Measurements from ENCODE around the gene FGD3. TPM values are rescaled to one million over a fixed set of nuclear protein-coding genes. Genes with fewer than 3 reads are reported as not detected.
A peak's percentile ranks its signal among the peaks of the same experiment; 100 is the strongest.
"Not testable (repeated sequence)": the region's sequence is repeated elsewhere in the genome, so short reads cannot be mapped to it uniquely, and the experiment has no call there.

Gene FGD3, protein sequence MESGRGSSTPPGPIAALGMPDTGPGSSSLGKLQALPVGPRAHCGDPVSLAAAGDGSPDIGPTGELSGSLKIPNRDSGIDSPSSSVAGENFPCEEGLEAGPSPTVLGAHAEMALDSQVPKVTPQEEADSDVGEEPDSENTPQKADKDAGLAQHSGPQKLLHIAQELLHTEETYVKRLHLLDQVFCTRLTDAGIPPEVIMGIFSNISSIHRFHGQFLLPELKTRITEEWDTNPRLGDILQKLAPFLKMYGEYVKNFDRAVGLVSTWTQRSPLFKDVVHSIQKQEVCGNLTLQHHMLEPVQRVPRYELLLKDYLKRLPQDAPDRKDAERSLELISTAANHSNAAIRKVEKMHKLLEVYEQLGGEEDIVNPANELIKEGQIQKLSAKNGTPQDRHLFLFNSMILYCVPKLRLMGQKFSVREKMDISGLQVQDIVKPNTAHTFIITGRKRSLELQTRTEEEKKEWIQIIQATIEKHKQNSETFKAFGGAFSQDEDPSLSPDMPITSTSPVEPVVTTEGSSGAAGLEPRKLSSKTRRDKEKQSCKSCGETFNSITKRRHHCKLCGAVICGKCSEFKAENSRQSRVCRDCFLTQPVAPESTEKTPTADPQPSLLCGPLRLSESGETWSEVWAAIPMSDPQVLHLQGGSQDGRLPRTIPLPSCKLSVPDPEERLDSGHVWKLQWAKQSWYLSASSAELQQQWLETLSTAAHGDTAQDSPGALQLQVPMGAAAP
- not detected for total RNA-seq (2021; fragmentation: NEBNext Ultra II Directional; extraction: Animal tissue kit (Norgen Biotek cat#: 25700))
- long read RNA-seq = 0 reads

DNA sequence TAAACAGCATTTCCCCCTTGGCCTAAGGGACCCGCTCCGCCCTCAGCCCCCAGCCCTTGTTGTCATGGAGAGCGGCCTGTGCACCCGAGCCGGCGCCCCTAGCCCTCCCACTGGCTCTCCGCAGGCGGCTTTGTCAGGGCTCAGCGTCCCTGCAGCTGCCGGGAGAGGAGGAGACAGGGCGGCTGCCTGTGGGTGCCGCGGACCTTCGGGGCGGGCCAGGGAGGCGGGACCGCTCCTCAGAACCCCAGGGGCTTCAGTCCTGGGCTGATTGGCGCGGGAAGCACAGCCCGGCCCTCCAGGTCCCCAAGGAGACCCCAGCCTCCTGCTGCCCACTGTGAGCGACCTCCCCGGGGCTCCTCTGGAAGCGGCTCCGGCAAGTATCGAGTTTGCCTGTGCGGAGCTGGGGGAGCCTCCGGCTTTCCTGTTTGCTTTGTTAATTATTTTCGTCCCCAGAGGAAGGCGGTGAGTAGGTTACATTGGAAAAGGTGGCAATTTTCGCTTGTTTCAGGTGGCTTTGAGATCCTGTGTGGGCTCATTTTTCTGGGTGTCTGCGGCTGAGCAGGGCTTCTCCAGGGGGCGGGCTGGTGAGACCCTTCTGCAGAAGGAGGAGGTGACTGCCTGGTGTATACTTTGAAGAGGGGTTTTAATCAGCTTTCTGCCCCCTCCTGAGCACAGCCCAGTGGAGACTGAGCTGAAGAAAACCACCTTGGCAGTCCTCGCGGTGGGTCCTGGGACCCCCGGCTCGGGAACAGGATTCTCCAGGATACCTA lies at the start of gene FGD3:
Gene FGD3 (plus strand): TSS at position 256 of the 770 bp plus-strand sequence. CDS start 28,734 bp downstream, outside the sequence.
- TF ChIP-seq, protein P1, sequence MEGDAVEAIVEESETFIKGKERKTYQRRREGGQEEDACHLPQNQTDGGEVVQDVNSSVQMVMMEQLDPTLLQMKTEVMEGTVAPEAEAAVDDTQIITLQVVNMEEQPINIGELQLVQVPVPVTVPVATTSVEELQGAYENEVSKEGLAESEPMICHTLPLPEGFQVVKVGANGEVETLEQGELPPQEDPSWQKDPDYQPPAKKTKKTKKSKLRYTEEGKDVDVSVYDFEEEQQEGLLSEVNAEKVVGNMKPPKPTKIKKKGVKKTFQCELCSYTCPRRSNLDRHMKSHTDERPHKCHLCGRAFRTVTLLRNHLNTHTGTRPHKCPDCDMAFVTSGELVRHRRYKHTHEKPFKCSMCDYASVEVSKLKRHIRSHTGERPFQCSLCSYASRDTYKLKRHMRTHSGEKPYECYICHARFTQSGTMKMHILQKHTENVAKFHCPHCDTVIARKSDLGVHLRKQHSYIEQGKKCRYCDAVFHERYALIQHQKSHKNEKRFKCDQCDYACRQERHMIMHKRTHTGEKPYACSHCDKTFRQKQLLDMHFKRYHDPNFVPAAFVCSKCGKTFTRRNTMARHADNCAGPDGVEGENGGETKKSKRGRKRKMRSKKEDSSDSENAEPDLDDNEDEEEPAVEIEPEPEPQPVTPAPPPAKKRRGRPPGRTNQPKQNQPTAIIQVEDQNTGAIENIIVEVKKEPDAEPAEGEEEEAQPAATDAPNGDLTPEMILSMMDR (IDR thresholded peaks at IDR 0.05) = no peak
- peaks cover 39% of the 10 kb centered on the region for H3K27me3 Mint-ChIP-seq (ENCODE audit: insufficient read depth)
- no peaks in the 10 kb centered on the region for H3K4me1 Mint-ChIP-seq (ENCODE audit: low read depth)
- no peaks in the 10 kb centered on the region for H3K36me3 Mint-ChIP-seq (ENCODE audit: low read depth)
- no peak within 1 kb of the TSS for H3K27ac Mint-ChIP-seq
- peak within 1 kb of the TSS; percentile 26; the same call in 1 of the 2 replicates for H3K4me3 Mint-ChIP-seq
- H3K9me3 Mint-ChIP-seq = peaks cover 4% of the 10 kb centered on the region; the same call in 1 of the 2 replicates
- no peak for DNase-seq

DNA sequence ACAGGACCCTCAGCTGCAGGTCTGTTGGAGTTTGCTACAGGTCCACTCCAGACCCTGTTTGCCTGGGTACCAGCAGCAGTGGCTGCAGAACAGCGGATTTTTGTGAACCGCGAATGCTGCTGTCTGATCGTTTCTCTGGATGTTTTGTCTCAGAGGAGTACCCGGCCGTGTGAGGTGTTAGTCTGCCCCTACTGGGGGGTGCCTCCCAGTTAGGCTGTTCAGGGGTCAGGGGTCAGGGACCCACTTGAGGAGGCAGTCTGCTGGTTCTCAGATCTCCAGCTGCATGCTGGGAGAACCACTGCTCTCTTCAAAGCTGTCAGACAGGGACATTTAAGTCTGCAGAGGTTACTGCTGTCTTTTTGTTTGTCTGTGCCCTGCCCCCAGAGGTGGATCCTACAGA lies 42.2 kb upstream of the FGD3 start:
- not testable (repeated sequence) for H3K4me3 Mint-ChIP-seq; H3K27ac Mint-ChIP-seq; H3K9me3 Mint-ChIP-seq; H3K36me3 Mint-ChIP-seq (ENCODE audit: low read depth); DNase-seq; H3K4me1 Mint-ChIP-seq (ENCODE audit: low read depth)
- peaks cover 17% of the 10 kb centered on the region for H3K27me3 Mint-ChIP-seq (ENCODE audit: insufficient read depth)

DNA sequence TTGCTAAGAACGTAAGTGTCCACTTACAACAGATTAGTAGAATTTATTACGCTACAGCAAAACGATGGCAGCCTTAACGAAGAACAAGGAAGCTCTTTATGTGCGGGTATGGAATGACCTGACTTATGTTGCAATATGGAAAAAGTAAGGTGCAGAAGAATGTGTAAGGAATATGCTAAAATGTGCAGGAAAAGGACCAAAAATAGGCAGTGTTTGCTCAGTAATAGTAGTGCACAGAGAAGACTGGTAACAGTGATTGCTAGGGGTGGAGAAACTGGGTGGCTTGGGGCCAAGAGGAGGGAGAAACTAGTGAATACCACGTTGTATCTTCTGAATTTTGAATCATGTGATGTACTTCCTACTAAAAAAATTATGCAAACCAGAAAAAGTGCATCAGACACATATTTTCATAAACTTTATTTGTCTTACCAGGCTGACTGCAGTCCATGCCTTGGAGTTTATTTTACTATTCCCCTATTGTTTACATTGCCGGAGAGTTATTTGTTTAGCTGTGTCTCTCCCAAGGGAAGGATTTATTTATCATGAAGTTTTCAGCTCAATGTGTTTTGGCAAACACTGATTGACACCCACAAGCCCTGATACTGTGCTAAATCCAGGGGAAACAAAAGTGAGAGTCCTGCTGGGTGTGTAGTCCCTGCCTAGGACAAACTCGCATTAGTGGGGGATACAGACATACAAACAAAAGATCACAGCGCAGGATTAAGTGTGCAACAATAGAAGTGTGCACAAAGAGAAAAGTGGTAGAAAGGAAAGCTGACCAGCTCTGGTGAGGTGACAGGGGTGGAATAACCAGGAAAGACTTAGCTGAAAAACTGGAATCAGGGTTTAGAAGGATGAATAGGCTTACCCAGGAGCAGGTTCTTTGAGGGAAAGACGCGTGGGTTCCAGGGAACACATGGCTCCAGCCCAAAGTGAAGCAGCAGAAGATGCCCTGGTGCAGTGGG lies 35.5 kb upstream of the FGD3 start:
- no peaks in the 10 kb centered on the region for H3K36me3 Mint-ChIP-seq (ENCODE audit: low read depth)

DNA sequence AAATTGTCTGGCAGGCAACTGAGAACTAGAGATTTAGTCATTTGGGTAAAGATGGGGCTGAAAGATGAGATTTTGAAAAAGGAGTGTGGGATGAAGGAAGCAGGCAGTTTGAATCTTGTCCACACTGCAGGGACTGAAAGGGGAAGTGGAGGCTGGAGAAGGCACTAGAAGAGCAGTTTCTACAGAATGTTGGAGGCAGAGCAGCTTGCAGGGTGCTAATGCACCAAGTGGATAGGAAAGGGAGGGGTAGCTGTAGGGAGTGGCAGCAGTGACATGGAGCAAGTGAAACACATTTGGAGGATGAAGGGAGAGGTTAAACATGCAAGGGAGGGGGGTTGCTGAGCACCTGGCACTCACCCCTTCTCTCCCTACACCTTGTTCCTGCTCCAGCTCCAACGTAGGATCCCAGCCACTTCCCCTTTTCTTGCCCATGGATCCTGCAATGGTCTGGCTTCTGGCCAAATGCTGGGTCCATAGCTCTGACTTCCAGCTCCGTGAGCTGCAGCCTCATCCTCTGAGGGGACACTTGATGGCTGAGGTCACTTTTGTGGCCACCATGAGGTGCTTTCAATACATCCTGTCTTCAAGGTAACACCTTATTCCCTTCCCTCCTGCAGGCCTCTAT lies 30.0 kb upstream of the FGD3 start:
- TF ChIP-seq, protein P1 (IDR thresholded peaks at IDR 0.05) = no peak
- Mint-ChIP-seq H3K36me3 (ENCODE audit: low read depth) (no peaks in the 10 kb centered on the region), H3K27me3 (ENCODE audit: insufficient read depth) (peaks cover 21% of the 10 kb centered on the region), H3K4me1 (ENCODE audit: low read depth) (no peaks in the 10 kb centered on the region), H3K27ac (no peak overlapping the region), H3K9me3 (no peaks in the 10 kb centered on the region), H3K4me3 (no peak overlapping the region)
- DNase-seq = no peak

More for the DNA sequence above, 35.5 kb upstream of the FGD3 start:
- Mint-ChIP-seq H3K4me3 (no peak overlapping the region), H3K4me1 (ENCODE audit: low read depth) (no peaks in the 10 kb centered on the region), H3K27me3 (ENCODE audit: insufficient read depth) (peaks cover 27% of the 10 kb centered on the region), H3K27ac (no peak overlapping the region), H3K9me3 (no peaks in the 10 kb centered on the region)
- TF ChIP-seq, protein P1 (IDR thresholded peaks at IDR 0.05) = no peak
- no peak for DNase-seq

DNA sequence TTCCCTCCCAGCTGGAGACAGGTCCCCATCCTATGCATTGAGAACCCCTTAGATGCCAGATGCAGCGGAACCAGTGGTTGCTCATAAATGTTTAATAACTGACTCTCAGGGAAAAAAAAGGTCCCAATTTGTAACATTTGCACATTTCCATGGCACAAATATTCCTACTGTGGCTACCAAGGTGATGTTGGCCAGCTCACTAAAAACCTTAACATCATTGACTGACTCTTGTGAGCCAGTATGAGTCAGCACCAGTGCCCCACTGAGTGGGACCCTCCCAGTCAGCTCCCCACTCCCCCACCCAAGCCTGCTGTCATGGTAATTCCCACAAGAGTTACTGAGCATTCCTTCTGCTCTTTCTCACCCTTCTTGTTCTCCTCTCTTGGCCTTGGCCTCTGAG lies 26.9 kb upstream of the FGD3 start:
- TF ChIP-seq, protein P1 (IDR thresholded peaks at IDR 0.05) = no peak
- Mint-ChIP-seq H3K9me3 (no peaks in the 10 kb centered on the region), H3K36me3 (ENCODE audit: low read depth) (no peaks in the 10 kb centered on the region), H3K4me3 (no peak overlapping the region), H3K4me1 (ENCODE audit: low read depth) (no peaks in the 10 kb centered on the region), H3K27me3 (ENCODE audit: insufficient read depth) (peaks cover 17% of the 10 kb centered on the region), H3K27ac (no peak overlapping the region)
- DNase-seq = no peak
